ENCODE results near the gene NCSTN.

DNA sequence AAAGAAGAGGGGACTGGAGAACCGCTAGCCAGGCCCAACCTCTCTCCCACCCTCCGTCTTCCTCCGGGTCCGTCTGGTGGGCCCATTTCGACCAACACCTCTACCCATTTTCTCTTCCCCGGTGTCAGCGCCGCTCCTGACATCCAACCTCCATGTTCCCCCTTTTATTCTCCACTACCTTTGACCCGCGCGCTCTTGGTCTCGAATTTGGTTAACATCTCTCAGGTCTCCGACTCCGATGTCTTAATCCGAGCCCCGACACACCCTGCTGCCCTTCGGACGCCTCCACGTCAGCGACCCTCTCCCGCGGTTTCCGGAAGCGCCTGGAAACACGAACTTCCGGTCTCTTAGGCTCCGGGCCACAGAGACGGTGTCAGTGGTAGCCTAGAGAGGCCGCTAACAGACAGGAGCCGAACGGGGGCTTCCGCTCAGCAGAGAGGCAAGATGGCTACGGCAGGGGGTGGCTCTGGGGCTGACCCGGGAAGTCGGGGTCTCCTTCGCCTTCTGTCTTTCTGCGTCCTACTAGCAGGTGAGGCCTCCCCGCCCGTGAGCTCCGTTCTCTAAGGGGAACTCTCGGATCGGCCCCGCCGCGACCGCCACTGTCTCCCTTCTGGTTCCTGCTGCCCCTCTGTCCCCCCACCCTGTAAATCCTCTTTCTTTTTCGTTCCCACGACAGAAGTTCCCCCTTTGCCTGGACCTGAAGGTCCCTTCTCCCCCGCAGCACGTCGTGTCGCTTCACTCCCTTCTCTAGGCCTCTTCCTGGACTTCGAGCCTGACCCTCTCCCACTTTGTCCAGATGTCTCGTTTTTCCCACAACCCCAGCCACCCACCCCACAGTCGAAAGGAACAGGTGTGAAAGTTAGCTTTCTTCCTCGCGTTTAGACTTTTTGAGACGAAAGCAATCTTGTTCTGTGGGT, at the start of gene NCSTN, which contains the start of gene COPA:
- TF ChIP-seq, protein P1, sequence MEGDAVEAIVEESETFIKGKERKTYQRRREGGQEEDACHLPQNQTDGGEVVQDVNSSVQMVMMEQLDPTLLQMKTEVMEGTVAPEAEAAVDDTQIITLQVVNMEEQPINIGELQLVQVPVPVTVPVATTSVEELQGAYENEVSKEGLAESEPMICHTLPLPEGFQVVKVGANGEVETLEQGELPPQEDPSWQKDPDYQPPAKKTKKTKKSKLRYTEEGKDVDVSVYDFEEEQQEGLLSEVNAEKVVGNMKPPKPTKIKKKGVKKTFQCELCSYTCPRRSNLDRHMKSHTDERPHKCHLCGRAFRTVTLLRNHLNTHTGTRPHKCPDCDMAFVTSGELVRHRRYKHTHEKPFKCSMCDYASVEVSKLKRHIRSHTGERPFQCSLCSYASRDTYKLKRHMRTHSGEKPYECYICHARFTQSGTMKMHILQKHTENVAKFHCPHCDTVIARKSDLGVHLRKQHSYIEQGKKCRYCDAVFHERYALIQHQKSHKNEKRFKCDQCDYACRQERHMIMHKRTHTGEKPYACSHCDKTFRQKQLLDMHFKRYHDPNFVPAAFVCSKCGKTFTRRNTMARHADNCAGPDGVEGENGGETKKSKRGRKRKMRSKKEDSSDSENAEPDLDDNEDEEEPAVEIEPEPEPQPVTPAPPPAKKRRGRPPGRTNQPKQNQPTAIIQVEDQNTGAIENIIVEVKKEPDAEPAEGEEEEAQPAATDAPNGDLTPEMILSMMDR (IDR thresholded peaks at IDR 0.05): no peak
- TF ChIP-seq EZH2 (IDR thresholded peaks at IDR 0.05) (no peak), EZH2phosphoT487 (IDR thresholded peaks at IDR 0.05) (no peak)

Measured in neural progenitor cell (in vitro differentiated cells).